GM19351 (cell line): Measurements from ENCODE around the gene HSD17B13.
"Not testable (repeated sequence)": the region's sequence is repeated elsewhere in the genome, so short reads cannot be mapped to it uniquely, and the experiment has no call there.

Experiments
- ATAC-seq: cut with Tn5 transposase; IDR thresholded peaks from one replicate; pipeline ENCODE4 v1.9.1; 2021; ENCODE audit warnings: mild to moderate bottlenecking, moderate library complexity; ENCODE audit not compliant: unreplicated experiment

The HSD17B13 gene

DNA sequence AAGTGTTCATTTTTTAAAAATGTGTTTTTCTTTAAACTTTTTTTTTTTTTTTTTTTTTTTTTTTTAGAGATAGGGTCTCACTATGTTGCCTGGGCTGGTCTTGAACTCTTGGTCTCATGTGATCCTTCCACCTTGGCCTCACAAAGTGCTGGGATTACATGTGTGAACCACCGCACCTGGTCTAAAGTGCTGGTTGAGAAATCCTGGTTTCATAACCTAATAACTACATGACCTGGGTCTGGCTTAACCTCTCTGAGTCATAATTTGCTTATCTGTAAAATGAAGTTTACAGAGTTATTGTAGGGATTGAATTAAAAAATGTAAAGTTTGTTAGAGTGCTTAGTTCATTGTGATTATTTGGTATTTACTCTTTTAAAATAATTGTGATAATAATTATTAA lies 5.2 kb downstream of the HSD17B13 start:
- ATAC-seq: no peak

DNA sequence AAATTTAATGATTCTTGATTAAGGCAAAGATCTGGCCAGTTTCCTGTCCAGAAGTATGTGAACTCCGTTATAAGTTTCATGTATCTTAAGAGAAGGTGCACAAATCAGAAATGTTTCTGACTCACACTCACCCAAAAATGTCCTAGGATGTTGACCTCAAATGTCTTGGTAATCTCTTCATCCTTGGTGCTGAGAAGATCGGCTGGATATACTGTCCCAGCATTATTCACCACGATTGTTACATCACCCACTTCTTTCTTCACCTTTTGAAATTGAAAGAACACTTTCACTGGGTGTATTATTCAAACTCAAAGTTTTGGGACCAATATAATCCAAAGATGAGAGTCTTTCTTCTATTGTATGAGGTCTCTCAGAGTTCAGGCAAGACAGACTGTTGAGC lies 5.7 kb downstream of the HSD17B13 start:
- no peak for ATAC-seq

DNA sequence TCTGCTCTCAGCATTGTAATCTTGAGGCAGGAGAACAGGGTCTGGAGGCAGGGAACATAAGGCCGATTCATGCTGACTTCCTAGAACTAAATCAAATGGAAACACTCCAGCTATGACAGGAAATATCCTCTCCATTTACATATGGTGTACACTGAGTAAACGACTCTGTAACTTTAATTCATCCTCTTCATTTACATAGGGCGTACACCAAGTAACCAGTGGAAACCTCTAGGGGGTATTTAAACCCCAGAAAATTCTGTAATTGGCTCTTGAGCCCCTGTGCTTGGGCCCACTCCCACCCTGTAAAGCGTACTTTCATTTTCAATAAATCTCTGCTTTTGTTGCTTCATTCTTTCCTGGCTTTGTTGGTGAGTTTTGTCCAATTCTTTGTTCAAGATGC lies 7.7 kb downstream of the HSD17B13 start:
- not testable (repeated sequence) for ATAC-seq

DNA sequence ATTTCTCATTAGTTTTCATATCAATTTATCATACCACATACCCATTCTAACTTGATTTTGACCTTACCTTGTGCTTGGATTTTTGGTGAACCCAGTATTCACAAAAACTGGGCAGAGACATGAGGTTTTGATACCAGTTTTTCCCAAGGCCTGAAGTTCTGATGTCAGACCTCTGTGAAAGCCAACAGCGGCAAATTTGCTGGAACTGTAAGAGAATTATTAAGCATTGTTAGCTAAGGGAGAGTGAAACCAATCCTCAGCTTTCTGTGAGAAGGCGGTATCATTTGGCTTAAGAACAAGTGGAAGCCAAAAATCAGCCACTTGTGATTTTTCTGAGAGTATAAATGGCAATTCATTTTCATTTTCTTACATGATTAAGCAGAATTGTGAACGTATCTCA lies 8.9 kb downstream of the HSD17B13 start:
- no peak for ATAC-seq

DNA sequence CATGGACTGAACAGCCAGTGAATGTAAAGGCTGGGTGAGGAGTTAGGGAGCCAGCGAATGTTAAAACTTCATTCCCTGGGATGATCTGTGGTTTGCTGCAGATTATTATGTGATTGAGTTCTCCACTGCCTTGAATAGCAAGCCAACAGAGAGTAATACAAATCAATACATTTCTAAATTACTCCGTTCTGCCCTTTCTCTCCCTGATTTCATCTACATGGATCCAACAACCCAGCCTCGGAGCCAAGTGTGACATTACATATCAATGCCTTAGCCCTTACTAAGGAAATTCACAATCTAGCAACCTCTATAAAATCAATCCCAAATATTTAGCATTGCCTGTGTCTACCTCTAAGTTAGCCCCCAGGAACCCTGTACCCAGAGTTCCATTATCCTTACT lies 11.0 kb downstream of the HSD17B13 start:
- ATAC-seq: no peak

DNA sequence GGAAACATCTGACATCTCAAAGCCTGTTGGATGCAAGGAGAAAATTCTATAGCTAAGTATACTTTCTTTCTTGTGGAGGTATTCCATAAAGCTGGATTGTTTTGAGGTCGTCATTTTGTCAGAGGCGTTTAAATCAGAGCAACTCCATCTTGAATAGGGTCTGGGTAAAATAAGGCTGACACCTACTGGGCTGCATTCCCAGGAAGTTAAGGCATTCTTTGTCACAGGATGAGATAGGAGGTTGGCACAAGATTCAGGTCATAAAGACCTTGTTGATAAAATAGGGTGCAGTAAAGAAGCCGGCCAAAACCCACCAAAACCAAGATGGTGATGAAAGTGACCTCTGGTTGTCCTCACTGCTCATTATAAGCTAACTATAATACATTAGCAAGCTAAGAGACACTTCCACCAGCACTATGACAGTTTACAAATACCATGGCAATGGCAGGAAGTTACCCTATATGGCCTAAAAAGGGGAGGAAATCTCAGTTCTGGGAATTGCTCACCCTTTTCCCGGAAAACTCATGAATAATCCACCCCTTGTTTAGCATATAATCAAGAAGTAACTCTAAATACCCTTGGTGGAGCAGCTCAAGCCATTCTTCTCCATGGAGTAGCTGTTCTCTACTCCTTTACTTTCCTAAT lies 11.9 kb downstream of the HSD17B13 start:
- ATAC-seq: no peak

DNA sequence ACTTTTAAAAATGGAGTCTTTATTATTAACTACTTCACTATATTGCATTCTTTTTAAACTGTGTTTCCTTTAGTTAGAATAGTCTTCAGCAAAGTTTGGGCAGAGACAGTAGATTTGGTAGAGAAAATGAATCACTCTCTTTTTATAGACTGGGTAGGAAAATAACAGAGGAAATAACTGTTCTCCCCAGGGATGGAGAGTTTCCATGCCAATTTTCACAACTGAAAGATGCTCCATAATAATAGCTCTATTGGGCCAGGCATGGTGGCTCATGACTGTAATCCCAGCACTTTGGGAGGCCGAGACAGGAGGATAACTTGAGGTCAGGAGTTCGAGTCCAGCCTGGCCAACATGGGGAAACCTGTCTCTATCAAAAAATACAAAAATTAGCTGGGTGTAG lies 13.1 kb downstream of the HSD17B13 start:
- no peak for ATAC-seq

DNA sequence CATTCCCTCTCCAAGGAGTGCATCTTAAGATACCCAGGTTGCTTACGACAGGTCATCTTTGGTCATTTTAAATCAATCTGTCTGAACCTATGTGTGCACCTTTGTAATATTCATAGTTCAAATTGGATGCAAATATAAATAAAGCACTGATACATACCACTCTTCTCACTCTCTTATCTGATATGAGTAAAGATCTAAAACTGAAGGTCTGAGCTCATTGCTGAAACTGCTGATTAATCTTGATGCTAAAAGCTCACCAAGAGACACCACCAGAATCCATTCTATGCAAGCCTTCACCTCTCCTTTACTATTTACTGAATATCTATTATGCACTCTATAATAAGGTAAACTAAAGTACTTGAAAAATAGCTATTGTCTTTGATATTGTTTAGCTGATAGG lies 16.6 kb downstream of the HSD17B13 start:
- ATAC-seq: peak; percentile 59

DNA sequence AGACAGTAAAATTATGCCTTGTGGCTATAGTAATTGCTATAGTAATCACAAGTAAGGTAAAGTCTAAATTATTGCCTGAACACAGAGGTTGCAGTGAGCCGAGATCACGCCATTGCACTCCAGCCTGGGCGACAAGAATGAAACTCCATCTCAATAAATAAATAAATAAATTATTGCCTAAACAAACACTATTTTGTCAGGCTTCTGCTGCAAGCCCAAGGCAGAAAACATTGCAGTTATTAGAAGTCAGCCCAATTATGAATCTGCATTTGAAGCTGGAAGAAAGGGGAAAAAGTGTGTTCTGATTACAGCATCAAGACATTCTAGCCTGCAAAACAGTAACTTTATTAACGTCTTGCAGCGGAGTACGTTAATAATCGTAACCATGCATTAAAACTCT lies 17.1 kb downstream of the HSD17B13 start:
- no peak for ATAC-seq

DNA sequence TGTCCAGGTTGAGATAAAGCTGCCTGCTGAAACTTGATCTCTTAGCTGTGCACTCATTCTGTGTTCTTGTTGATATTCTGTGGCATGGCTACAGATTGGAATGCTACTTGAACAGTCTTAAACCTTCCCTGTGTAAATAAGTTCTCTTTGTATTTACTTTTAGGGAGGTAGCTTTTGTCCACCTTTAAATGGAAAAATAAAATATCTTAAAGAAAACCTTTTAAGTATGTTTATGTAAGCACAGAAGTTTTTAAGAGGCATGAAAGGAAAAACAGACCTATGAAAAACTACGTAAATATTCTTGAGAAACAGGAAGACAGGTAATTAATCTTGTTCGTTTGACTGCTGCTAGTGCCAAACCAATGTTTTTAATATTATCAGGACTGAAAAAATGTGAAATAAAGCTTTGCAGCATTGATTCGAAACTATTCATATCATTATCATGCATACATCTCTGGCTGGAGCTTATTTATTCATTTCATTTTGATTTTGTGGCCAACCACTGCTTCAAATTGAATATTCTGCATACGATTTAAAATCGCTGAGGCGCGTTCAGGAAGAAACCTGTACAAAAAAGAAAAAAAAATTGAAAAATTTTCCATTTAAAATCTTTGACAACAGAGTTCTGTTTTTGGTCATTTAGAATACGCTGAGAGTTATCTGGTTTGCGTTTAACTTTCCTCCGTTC lies 17.8 kb downstream of the HSD17B13 start:
- ATAC-seq: no peak

DNA sequence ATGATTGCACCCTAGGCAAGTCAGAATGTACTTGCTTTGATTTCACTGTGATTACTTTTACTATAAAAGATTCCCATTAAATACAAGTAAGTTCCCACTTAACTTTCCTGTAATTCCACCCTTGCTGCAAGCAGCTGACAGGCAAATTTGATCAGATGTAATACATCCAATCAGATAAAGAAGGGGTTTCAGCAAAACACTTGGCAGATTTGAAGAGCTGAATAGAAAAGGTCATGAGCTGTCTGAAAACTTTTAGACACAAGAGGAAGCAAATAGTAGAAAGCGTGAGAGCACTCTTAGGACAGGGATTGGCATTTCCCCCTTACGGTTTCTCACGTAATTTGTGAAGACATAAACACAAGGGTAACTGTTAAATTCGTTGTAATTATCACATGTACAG lies 22.8 kb downstream of the HSD17B13 start:
- no peak for ATAC-seq

DNA sequence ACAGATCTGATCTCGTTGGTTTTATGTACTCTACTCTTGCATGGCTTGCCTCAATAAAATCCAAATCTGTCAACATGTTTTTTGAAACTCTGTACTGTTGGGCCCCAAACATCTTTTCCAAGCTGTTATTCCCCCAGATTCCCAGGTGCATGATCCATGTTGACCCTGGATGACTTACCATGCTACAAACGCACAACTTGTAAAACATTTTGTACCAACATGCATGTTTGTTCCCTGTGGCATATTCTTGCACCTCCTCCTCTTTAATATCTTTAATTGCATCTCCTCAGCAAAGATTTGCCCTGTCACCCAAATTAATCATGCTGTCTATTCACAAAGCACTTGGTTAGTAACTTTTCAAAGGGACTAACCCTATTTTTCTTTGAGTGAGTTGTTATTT lies 24.3 kb downstream of the HSD17B13 start:
- ATAC-seq: no peak

DNA sequence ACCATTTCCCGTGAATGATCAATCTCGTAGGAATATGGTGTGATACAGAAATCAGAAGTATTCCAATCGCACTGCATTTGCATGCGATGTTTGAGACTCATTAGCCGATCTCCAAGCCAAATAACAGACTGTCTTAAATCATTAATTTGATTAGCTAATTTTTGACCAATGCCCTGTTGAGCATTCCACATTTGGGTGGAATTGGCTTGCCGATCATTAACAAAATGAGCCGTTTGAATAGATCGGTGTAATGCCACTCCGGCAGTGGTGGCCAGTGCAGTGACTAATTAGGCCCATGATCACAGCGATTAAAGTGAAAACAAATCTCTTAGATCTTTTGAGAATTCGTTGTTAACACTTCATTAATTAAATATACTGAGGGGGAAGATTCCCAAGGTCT lies 27.8 kb downstream of the HSD17B13 start:
- ATAC-seq: not testable (repeated sequence)

DNA sequence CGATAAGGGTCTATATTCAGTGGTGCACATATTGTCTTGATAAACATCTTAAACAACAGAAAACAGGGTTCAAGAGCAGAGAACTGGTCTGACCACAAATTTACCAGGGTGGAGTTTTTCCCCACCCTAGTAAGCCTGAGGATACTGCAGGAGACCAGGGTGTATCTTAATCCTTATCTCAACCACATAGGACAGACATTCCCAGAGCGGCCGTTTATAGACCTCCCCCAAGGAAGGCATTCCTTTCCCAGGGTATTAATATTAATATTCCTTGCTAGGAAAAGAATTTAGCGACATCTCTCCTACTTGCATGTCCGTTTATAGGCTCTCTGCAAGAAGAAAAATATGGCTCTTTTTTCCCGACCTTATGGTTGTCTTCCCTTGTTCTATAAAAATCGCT lies 28.8 kb downstream of the HSD17B13 start:
- not testable (repeated sequence) for ATAC-seq

DNA sequence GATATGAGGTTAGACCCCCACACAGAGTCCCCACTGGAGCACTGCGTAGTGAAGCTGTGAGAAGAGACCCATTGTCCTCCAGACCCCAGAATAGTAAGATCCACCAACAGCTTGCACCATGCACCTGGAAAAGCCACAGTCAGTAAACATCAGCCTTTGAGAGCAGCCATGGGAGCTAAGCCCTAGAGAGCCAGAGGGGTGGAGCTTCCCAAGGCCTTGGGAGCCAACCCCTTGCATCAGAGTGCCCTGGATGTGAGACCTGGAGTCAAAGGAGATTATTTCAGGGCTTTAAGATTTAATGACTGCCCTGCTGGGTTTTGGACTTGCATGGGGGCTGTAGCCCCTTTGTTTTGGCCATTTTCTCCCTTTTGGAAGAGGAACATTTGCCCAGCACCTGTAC lies 35.7 kb downstream of the HSD17B13 start:
- ATAC-seq: no peak

DNA sequence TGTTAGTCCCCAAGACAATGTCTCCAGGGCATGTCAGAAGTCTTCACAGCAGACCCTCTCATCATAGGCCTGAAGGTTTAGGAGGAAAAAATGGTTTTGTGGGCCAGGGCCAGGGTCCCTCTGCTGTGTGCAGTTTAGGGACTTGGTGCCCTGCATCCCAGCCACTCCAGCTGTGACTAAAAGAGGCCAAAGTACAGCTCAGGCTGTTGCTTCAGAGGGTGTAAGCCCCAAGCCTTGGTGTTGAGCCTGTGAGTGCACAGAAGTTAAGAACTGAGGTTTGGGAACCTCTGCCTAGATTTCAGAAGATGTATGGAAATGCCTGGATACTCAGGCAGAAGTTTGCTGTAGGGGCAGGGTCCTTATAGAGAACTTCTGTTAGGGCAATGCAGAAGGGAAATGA lies 38.4 kb downstream of the HSD17B13 start:
- not testable (repeated sequence) for ATAC-seq

DNA sequence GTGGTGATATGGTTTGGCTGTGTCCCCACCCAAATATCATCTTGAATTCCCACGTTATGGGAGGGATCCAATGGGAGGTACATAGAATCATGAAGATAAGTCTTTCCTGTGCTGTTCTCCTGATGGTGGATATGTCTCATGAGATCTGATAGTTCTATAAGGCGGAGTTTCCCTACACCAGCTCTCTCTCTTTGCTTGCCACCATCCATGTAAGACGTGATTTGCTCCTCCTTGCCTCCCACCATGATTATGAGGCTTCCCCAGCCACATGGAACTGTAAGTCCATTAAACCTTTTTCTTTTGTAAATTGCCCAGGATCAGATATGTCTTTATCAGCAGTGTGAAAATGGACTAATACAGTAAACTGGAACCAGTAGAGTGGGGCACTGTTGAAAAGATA lies 39.5 kb downstream of the HSD17B13 start:
- ATAC-seq: no peak

DNA sequence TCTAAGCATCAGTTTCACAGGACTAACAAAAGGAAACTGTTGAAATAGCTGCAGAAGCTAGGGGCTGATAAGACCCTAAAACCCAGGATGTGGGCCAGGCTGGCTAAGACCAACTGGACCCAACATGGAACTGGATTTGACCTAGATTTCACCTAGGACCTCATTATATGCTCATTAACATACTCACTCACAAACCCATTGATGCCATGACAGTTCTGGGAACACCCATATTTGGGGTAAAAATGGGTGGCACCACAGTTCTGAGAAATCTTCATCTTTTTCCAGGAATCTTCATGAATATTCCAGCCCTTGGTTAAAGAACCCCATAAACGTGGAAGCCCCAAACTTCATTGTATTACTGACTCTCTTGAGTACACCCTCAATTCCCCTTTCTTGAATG lies 41.1 kb downstream of the HSD17B13 start:
- no peak for ATAC-seq

DNA sequence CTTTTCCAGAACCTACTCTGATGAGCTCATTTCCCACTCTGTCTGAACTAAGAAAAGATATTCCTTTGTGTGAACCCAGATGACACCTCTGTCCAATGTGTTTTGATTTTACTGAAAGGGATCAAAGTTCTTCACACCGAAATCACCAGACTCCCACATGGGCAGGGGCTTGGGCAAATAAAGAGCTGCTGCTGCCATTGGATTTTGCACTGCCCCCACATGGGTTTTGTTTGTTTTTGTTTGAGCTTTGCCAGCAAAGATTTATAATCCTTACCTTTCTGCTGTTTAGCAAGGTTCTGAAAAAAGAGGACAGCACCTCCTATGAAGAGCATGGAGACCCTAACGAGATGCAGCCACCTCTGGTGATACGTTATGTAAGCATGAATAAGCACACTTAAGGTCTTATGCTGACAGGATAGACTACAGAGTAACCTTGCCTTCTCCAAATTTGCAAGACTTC lies 44.3 kb downstream of the HSD17B13 start:
- no peak for ATAC-seq

DNA sequence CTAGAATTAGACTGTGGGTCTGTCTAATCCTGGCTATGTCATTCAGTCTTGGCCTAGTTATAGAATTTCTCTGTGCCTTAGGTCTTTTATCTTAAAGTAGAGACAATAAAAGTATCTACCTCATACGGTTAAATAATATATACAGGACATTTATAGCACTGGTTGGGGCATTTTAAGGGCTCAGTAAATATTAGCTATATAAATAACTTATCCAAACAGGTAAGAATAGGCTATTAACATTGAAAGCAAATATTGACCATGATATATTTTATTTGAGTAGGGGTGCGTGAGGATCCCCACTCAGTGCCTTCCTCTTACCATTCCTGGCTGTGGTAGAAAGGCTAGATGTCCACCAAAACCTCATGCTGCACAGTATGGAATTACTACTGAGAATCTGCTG lies 47.4 kb downstream of the HSD17B13 start:
- no peak for ATAC-seq

DNA sequence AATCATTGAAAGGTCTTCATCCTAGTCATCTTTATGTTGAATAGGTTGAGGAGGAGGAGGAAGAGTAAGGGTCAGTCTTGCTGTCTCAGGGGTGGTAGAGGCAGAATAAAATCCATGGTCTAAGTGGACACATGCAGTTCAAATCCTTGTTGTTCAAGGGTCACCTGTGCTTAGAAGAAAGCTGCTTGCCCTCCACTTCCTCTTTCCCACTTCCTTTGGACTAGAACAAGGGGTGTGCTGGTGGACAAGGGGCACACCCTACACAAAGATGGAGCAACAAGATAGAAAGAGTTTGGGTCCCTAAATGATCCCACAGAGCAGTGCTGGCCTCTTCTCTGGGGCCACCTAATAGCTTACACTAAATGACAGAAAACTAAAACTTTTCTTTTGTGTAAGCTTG lies 47.9 kb downstream of the HSD17B13 start:
- ATAC-seq: no peak

DNA sequence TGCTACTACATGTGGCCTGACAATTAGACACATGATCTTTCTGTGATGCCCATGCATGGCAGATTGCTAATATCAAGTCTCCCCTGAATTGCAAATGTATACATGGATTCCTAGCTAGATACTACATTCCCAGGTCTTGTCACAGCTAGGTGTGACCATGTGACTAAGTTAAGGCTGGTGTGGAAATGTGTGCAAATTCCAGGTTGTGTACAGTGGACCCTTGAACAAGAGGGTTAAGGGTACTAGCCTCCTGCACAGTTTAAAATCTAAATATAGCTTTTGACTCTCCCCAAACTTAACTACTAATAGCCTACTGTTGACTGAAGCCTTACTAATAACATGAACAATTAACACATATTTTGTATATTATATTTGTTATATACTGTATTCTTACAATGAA lies 48.4 kb downstream of the HSD17B13 start:
- no peak for ATAC-seq

DNA sequence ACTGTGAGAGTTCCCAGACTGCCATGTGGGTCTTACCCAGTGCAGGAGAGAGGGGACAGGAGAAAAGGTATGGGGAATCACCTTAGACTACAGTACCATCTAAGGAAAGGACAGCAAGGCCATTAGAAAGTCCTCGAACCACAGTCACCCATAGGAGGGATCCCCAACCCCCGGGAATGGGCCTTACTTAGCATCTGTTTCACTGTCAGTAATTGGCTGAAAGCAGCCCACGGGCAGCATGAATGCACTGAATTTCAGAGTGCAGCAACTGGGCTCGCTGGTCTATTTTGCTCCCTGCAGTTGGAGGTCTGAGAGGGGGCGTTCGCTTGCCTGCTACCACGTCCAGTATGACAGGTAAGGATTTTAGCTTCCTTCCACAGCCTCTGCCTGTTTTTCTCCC lies 51.9 kb downstream of the HSD17B13 start:
- no peak for ATAC-seq
